ENCODE results near the gene MGAT4A.

MGAT4A gene

GRCh38 chr2:98583816-98584618 is 146.9 kb downstream of the MGAT4A start:
- no peak overlapping the region for H2AFZ ChIP-seq (ENCODE audit: low read depth, low read length)
- no peaks in the 10 kb centered on the region for H3K4me1 ChIP-seq (ENCODE audit: insufficient read depth, low read length)
- H3K27me3 ChIP-seq (ENCODE audit: insufficient read depth, low read length) = no peaks in the 10 kb centered on the region
- H3K4me3 ChIP-seq (ENCODE audit: low read length) = no peak overlapping the region
- no peaks in the 10 kb centered on the region for H3K9me3 ChIP-seq (ENCODE audit: low read length)
- H3K36me3 ChIP-seq (ENCODE audit: insufficient read depth, low read length) = peaks cover 14% of the 10 kb centered on the region

- Histone ChIP-seq H3K9me3 (ENCODE audit: low read length) (no peaks in the 10 kb centered on the region), H2AFZ (ENCODE audit: low read depth, low read length) (no peak overlapping the region), H3K36me3 (ENCODE audit: insufficient read depth, low read length) (peaks cover 14% of the 10 kb centered on the region), H3K27me3 (ENCODE audit: insufficient read depth, low read length) (no peaks in the 10 kb centered on the region), H3K4me3 (ENCODE audit: low read length) (no peak overlapping the region), H3K4me1 (ENCODE audit: insufficient read depth, low read length) (no peaks in the 10 kb centered on the region)
Observed at GRCh38 chr2:98583276-98583675, 147.7 kb downstream of the MGAT4A start.

- Histone ChIP-seq H3K27me3 (ENCODE audit: insufficient read depth, low read length) (no peaks in the 10 kb centered on the region), H3K36me3 (ENCODE audit: insufficient read depth, low read length) (peaks cover 15% of the 10 kb centered on the region)
Observed at GRCh38 chr2:98582523-98582922, 148.4 kb downstream of the MGAT4A start.

GRCh38 chr2:98580656-98581284 is 150.2 kb downstream of the MGAT4A start:
- H2AFZ ChIP-seq (ENCODE audit: low read depth, low read length) = no peak overlapping the region
- no peak overlapping the region for H3K4me3 ChIP-seq (ENCODE audit: low read length)
- H3K36me3 ChIP-seq (ENCODE audit: insufficient read depth, low read length) = peaks cover 23% of the 10 kb centered on the region
- no peaks in the 10 kb centered on the region for H3K27me3 ChIP-seq (ENCODE audit: insufficient read depth, low read length)
- H3K4me1 ChIP-seq (ENCODE audit: insufficient read depth, low read length) = no peaks in the 10 kb centered on the region
- no peaks in the 10 kb centered on the region for H3K9me3 ChIP-seq (ENCODE audit: low read length)

More at GRCh38 chr2:98582523-98582922, 148.4 kb downstream of the MGAT4A start:
- Histone ChIP-seq H3K4me3 (ENCODE audit: low read length) (no peak overlapping the region), H3K9me3 (ENCODE audit: low read length) (no peaks in the 10 kb centered on the region), H3K4me1 (ENCODE audit: insufficient read depth, low read length) (no peaks in the 10 kb centered on the region), H2AFZ (ENCODE audit: low read depth, low read length) (no peak overlapping the region)

- no peaks in the 10 kb centered on the region for H3K9me3 ChIP-seq (ENCODE audit: low read length)
- H2AFZ ChIP-seq (ENCODE audit: low read depth, low read length) = no peak overlapping the region
- H3K27me3 ChIP-seq (ENCODE audit: insufficient read depth, low read length) = no peaks in the 10 kb centered on the region
- peaks cover 24% of the 10 kb centered on the region for H3K36me3 ChIP-seq (ENCODE audit: insufficient read depth, low read length)
- no peaks in the 10 kb centered on the region for H3K4me1 ChIP-seq (ENCODE audit: insufficient read depth, low read length)
- H3K4me3 ChIP-seq (ENCODE audit: low read length) = no peak overlapping the region
Observed at GRCh38 chr2:98579926-98580325, 151.0 kb downstream of the MGAT4A start.

GRCh38 chr2:98578231-98578630 is 152.7 kb downstream of the MGAT4A start:
- Histone ChIP-seq H3K36me3 (ENCODE audit: insufficient read depth, low read length) (peaks cover 36% of the 10 kb centered on the region), H2AFZ (ENCODE audit: low read depth, low read length) (no peak overlapping the region), H3K4me3 (ENCODE audit: low read length) (no peak overlapping the region), H3K4me1 (ENCODE audit: insufficient read depth, low read length) (no peaks in the 10 kb centered on the region), H3K9me3 (ENCODE audit: low read length) (no peaks in the 10 kb centered on the region), H3K27me3 (ENCODE audit: insufficient read depth, low read length) (no peaks in the 10 kb centered on the region)

- H3K36me3 ChIP-seq (ENCODE audit: insufficient read depth, low read length) = peaks cover 39% of the 10 kb centered on the region
- no peaks in the 10 kb centered on the region for H3K9me3 ChIP-seq (ENCODE audit: low read length)
- H2AFZ ChIP-seq (ENCODE audit: low read depth, low read length) = no peak overlapping the region
- H3K4me1 ChIP-seq (ENCODE audit: insufficient read depth, low read length) = no peaks in the 10 kb centered on the region
- H3K27me3 ChIP-seq (ENCODE audit: insufficient read depth, low read length) = no peaks in the 10 kb centered on the region
- H3K4me3 ChIP-seq (ENCODE audit: low read length) = no peak overlapping the region
Observed at GRCh38 chr2:98577313-98577712, 153.6 kb downstream of the MGAT4A start.

GRCh38 chr2:98576666-98577312 is 154.1 kb downstream of the MGAT4A start:
- Histone ChIP-seq H3K4me1 (ENCODE audit: insufficient read depth, low read length) (no peaks in the 10 kb centered on the region), H2AFZ (ENCODE audit: low read depth, low read length) (no peak overlapping the region), H3K36me3 (ENCODE audit: insufficient read depth, low read length) (peaks cover 40% of the 10 kb centered on the region), H3K4me3 (ENCODE audit: low read length) (no peak overlapping the region), H3K27me3 (ENCODE audit: insufficient read depth, low read length) (no peaks in the 10 kb centered on the region), H3K9me3 (ENCODE audit: low read length) (no peaks in the 10 kb centered on the region)

- no peaks in the 10 kb centered on the region for H3K4me1 ChIP-seq (ENCODE audit: insufficient read depth, low read length)
- no peaks in the 10 kb centered on the region for H3K9me3 ChIP-seq (ENCODE audit: low read length)
- H2AFZ ChIP-seq (ENCODE audit: low read depth, low read length) = no peak overlapping the region
- no peak overlapping the region for H3K4me3 ChIP-seq (ENCODE audit: low read length)
- no peaks in the 10 kb centered on the region for H3K27me3 ChIP-seq (ENCODE audit: insufficient read depth, low read length)
- peaks cover 58% of the 10 kb centered on the region for H3K36me3 ChIP-seq (ENCODE audit: insufficient read depth, low read length)
Observed at GRCh38 chr2:98573426-98573825, 157.5 kb downstream of the MGAT4A start.

- H3K4me3 ChIP-seq (ENCODE audit: low read length) = no peak overlapping the region
- no peaks in the 10 kb centered on the region for H3K4me1 ChIP-seq (ENCODE audit: insufficient read depth, low read length)
- H2AFZ ChIP-seq (ENCODE audit: low read depth, low read length) = no peak overlapping the region
- H3K36me3 ChIP-seq (ENCODE audit: insufficient read depth, low read length) = peaks cover 66% of the 10 kb centered on the region
- no peaks in the 10 kb centered on the region for H3K9me3 ChIP-seq (ENCODE audit: low read length)
- H3K27me3 ChIP-seq (ENCODE audit: insufficient read depth, low read length) = no peaks in the 10 kb centered on the region
Observed at GRCh38 chr2:98572676-98573075, 158.3 kb downstream of the MGAT4A start.

GRCh38 chr2:98572211-98572610 is 158.7 kb downstream of the MGAT4A start:
- Histone ChIP-seq H3K27me3 (ENCODE audit: insufficient read depth, low read length) (no peaks in the 10 kb centered on the region), H3K9me3 (ENCODE audit: low read length) (no peaks in the 10 kb centered on the region), H3K36me3 (ENCODE audit: insufficient read depth, low read length) (peaks cover 62% of the 10 kb centered on the region), H3K4me3 (ENCODE audit: low read length) (no peak overlapping the region), H3K4me1 (ENCODE audit: insufficient read depth, low read length) (no peaks in the 10 kb centered on the region), H2AFZ (ENCODE audit: low read depth, low read length) (no peak overlapping the region)

- Histone ChIP-seq H3K9me3 (ENCODE audit: low read length) (no peaks in the 10 kb centered on the region), H3K36me3 (ENCODE audit: insufficient read depth, low read length) (peaks cover 62% of the 10 kb centered on the region), H3K4me1 (ENCODE audit: insufficient read depth, low read length) (no peaks in the 10 kb centered on the region), H2AFZ (ENCODE audit: low read depth, low read length) (no peak overlapping the region), H3K27me3 (ENCODE audit: insufficient read depth, low read length) (no peaks in the 10 kb centered on the region), H3K4me3 (ENCODE audit: low read length) (no peak overlapping the region)
Observed at GRCh38 chr2:98571796-98572195, 159.1 kb downstream of the MGAT4A start.

- Histone ChIP-seq H2AFZ (ENCODE audit: low read depth, low read length) (no peak overlapping the region), H3K27me3 (ENCODE audit: insufficient read depth, low read length) (no peaks in the 10 kb centered on the region), H3K4me1 (ENCODE audit: insufficient read depth, low read length) (no peaks in the 10 kb centered on the region), H3K9me3 (ENCODE audit: low read length) (no peaks in the 10 kb centered on the region), H3K4me3 (ENCODE audit: low read length) (no peak overlapping the region), H3K36me3 (ENCODE audit: insufficient read depth, low read length) (peaks cover 62% of the 10 kb centered on the region)
Observed at GRCh38 chr2:98571121-98571701, 159.7 kb downstream of the MGAT4A start.

All from neuron (in vitro differentiated cells).